DMS114 treated with DMSO at 0.1 percent for 48 hours (cell line): ENCODE data around the gene TEX11.
"Not testable (repeated sequence)": the region's sequence is repeated elsewhere in the genome, so short reads cannot be mapped to it uniquely, and the experiment has no call there.

Source experiments
- DNase-seq: peaks from one replicate; lab custom pipeline; 2025; ENCODE audit not compliant: unreplicated experiment; lab: John Stamatoyannopoulos, UW

TEX11 gene

GRCh38 chrX:70762285-70762684 is 146.2 kb downstream of the TEX11 start:
- no peak for DNase-seq

GRCh38 chrX:70755850-70756249 is 152.7 kb downstream of the TEX11 start:
- no peak for DNase-seq

- DNase-seq, result no peak
Measured at GRCh38 chrX:70754169-70754848, 154.2 kb downstream of the TEX11 start.

- not testable (repeated sequence) for DNase-seq
Measured at GRCh38 chrX:70733774-70734173, 174.7 kb downstream of the TEX11 start.

- DNase-seq, result not testable (repeated sequence)
Measured at GRCh38 chrX:70727961-70728360, 180.6 kb downstream of the TEX11 start.

- no peak for DNase-seq
Measured at GRCh38 chrX:70720721-70721120, 187.8 kb downstream of the TEX11 start.

- DNase-seq, result not testable (repeated sequence)
Measured at GRCh38 chrX:70711336-70711735, 197.2 kb downstream of the TEX11 start.

GRCh38 chrX:70694339-70695122 is 214.0 kb downstream of the TEX11 start:
- DNase-seq, result no peak

GRCh38 chrX:70679455-70679854 is 229.1 kb downstream of the TEX11 start:
- DNase-seq, result not testable (repeated sequence)

- no peak for DNase-seq
Measured at GRCh38 chrX:70675284-70675683, 233.2 kb downstream of the TEX11 start.

- DNase-seq, result no peak
Measured at GRCh38 chrX:70672326-70672725, 236.2 kb downstream of the TEX11 start.

- no peak for DNase-seq
Measured at GRCh38 chrX:70669120-70669519, 239.4 kb downstream of the TEX11 start.

GRCh38 chrX:70664726-70665125 is 243.8 kb downstream of the TEX11 start:
- no peak for DNase-seq

- DNase-seq, result not testable (repeated sequence)
Measured at GRCh38 chrX:70661124-70661523, 247.4 kb downstream of the TEX11 start.

GRCh38 chrX:70657546-70657945 is 251.0 kb downstream of the TEX11 start:
- DNase-seq, result not testable (repeated sequence)

- DNase-seq, result no peak
Measured at GRCh38 chrX:70656304-70656703, 252.2 kb downstream of the TEX11 start.

- not testable (repeated sequence) for DNase-seq
Measured at GRCh38 chrX:70647910-70648309, 260.6 kb downstream of the TEX11 start.

GRCh38 chrX:70636218-70636617 is 272.3 kb downstream of the TEX11 start:
- DNase-seq, result no peak

GRCh38 chrX:70635669-70636068 is 272.8 kb downstream of the TEX11 start:
- DNase-seq, result no peak

- no peak for DNase-seq
Measured at GRCh38 chrX:70635227-70635626, 273.3 kb downstream of the TEX11 start.

GRCh38 chrX:70621743-70622142 is 286.8 kb downstream of the TEX11 start:
- no peak for DNase-seq

GRCh38 chrX:70618467-70618866 is 290.0 kb downstream of the TEX11 start:
- DNase-seq, result no peak
